Hippocampal formation (tissue), 2 donors: ENCODE data around the gene FHIT.
A peak's percentile ranks its signal among the peaks of the same experiment; 100 is the strongest.

Source experiments
- DNase-seq, 2 donors: peaks; one replicate each; lab custom pipeline; 2025; lab: John Stamatoyannopoulos, UW

FHIT gene

DNA sequence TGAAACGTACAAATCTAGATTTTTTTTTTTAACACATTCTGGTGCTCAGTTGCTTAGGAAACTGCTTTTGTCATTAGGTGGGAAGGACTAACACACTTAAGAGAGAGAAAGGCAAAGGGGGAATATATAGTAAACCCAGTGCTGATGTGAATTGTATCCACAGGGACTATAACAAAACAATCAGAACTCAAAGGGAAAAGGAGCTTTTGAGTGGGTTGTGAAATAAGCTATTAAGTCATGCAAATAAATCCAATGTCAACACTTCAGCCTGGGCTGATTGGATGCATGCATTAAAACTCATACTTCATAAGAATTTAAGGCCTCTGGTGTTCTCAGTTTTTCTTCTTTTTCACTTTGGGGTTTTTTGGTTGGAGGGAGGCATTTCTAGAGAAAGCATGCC, 628.9 kb downstream of the FHIT start:
- DNase-seq, result no peak

DNA sequence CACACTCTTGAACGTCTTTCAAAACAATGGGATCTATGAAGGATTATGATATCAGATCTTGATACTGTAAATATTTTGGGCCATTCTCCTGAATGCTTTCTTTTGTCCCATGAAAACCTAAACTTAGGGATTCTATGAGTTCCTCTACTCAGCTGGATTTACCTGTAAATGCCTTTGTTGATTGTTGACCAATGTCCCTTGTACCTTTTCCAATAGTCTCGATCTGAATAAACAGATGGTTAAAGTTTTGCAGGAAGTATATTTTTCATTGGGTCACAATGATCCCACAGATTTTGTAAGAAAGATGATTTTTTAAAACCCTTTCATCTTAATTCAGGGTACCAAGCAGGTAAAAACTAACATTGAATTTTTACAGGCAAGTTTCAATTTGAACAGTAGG, 634.1 kb downstream of the FHIT start:
- no peak for DNase-seq

DNA sequence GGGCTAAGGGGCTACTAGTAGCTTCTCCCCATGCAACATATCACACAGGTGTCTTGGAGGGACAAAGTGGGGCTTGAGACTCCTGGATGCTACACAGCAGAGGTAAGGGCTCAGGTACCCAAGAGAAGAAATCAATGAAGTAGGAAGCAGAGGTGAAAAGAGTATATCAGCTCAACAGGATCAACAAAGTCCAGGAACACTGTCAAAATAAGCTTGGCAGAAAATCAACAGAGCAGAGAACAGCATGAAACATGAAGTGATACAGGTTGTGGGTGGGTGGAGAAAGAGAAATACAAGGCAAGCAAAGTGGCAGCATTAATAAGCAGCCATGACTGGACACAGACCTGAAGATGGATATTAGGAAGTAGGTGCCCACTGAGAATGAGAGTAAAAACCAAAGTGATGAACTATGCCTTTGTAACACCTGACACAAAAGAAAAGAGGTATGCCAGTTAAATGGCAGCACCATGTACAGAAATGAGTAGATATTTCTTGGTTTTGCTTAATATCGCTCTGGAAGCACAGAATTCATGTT, 637.4 kb downstream of the FHIT start:
- no peak for DNase-seq

DNA sequence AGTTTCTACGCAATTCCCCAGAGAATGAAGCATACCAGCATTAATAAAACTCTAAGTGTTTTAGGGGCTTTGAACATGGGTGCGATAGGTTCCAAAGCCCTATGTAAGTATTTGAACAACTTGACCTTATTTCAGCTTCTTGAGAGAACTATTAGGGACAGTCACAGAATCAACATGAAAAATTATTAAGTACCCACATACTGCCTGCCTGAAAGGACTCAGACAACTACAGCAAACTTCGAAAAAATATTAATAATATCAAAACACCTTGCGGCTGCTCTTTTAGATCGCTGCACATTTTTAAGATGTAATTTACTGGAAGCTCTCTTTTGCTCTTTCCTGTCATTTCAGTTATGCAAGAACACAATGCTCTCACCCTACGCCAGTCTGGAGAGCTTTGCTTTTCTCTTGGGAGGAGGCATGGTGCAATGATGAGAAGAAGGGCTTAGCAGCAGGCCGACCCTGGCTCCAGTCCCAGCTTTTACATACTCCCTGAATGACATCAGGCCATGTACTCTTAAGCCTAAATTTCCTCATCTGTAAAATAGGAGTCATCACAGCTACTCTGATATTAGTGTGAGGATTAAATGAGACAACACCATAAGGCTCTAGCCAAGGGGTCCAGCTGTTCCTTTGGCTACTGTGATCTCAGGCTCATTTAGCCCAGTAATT, 640.7 kb downstream of the FHIT start:
- no peak for DNase-seq

DNA sequence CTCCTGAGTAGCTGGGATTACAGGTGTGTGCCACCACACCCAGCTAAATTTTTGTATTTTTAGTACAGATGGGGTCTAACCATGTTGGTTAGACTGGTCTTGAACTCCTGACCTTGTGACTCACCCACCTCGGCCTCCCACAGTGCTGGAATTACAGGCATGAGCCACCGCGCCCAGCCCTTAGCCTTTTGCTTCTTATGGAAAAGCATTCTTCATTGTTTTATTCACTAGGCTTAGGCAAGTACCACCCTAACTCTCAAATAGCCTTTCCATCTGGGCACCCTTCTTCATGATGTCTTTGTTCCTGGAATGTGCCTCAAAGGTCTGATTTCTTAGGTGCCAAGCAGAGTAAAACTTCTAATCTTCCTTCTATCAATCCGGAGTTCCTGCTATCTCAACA, 641.8 kb downstream of the FHIT start:
- no peak for DNase-seq

DNA sequence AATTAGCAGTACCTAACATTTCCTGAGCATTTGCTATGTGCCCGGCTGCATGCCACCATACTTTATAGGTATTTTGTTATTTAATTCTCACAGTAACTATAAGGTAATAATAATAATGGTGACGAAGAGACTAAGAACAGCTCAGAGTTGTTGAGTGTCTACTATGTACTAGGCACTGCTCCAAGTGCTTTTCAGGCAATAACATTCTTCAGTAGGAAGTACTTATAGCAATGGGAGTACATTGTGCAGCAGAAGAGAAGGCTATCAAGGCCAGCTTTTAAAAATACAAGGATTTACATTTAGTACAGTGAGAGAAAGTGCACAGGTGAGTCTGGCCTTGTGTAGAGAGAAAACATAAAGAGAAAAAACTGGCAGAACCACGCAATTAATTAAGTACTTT, 647.4 kb downstream of the FHIT start:
- DNase-seq, result no peak

DNA sequence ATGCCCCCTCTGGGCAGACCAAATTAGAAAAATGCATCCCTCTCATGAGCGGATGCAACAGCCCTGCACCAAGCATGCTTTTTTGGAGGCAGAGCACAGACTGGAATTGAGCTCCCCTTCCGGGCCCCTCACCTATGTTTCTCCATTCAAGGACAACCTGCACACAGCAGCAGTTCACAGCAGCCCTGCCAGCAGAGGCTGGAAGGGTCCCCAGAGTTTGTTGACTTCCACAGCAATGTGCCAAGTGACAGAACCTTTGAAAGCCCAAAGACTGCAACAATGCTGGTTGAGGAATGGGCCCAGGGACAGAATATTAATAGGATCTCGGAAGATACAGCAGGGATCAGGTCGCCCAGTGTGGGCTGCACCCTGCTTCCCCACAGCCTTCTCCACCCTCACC, 650.4 kb downstream of the FHIT start:
- no peak for DNase-seq

GRCh38 chr3:60599586-60599985, 651.7 kb downstream of the FHIT start:
- no peak for DNase-seq

DNA sequence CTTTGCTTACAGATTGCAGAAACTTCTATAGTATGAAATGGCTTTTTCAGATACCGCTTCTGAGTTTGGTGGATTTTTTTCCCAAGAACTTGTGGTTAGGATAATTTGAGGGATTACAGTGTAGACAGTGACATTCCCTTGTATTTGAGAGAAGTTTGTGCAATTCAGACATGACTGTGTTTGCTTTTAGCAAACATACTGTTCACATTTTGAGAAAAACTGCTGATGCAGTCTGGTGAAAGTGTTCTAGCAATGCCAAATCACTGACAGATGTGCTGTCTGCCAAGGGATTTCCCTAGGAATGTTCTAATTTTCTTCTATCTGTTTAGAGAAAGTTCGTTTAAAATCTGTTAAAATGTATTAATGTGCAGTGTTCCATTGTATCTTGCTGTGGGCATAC, 652.6 kb downstream of the FHIT start:
- DNase-seq, result no peak

GRCh38 chr3:60594025-60594424, 657.2 kb downstream of the FHIT start:
- peak in 1 of 2 donors; percentile 9 for DNase-seq

DNA sequence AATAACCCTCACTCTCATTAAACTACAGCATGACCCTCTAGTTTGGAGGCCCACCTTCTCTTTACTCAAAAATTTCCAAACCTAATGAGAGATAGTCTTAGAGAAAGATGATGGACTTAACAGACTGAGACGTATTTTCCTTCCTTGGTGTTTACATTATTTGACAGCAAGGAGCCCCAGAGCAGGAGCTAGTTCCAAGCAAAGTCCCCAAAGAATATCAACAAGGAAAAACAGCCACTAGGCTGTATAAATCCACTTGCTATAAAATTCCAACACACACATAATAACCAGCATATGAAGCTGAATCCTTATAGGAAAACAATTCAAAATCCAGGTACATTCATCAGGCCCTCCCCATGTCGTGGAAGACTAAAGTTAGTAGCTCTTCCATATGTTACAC, 660.0 kb downstream of the FHIT start:
- no peak for DNase-seq

GRCh38 chr3:60588806-60589205, 662.4 kb downstream of the FHIT start:
- no peak for DNase-seq

DNA sequence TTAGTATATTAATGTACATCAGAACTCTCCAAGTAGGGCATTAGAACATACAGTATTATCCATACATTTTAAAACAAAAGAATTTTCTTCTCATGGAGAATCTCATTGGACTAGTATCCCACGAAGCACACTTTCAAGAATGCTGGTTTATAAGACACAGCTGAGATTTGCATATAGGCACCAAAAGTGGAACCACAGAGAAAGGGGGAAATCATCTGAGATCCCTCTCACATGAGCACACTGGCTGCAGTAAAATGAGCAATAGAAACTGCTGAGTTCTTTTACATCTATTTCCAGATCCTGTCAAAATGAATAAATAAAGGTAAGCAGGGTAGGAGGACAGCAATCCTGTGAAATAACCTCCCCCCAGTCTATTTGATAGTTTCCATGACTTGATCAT, 665.3 kb downstream of the FHIT start:
- DNase-seq, result no peak

DNA sequence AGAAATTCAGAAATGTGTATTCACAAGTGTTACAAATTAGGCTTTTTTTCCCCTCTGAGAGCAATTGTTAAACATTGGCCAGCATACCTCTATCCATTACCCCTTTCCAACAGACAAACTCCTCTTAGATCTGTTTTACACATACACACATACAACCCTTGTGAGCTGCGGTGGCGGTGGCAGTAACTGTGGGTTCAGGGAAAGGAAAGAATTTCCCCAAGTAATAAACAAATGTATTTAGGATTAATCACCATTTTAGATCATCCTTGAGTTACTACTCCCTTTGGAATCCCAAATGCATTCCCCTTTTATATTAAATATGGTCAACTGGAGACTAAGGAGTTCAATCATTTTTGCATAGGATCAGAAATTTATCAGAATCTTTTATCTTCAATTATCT, 667.0 kb downstream of the FHIT start:
- DNase-seq, result no peak

DNA sequence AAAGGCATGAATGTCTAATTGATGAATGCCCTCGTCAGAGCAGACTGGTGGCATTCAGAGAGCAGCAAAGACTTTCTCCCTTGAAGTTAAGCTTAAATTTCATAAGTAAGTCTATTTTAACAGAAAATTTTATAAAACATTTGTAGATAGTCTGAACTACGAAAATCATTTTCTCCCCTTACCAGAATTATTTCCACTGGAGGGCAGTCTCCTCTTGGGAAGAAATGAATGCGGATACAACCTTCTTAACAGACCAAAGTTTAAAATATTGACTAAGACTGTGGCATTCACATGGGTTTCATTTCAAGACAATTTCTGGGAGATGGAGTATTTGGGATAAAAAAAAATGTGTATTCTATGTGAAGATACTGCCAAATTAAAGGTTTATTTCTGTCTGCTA, 669.0 kb downstream of the FHIT start:
- peak in 1 of 2 donors; percentile 5 for DNase-seq

GRCh38 chr3:60580809-60581208, 670.4 kb downstream of the FHIT start:
- DNase-seq, result no peak

GRCh38 chr3:60579734-60580133, 671.5 kb downstream of the FHIT start:
- DNase-seq, result no peak

GRCh38 chr3:60578936-60579335, 672.3 kb downstream of the FHIT start:
- no peak for DNase-seq

- DNase-seq, result no peak
Measured at GRCh38 chr3:60577601-60578000, 673.7 kb downstream of the FHIT start.

DNA sequence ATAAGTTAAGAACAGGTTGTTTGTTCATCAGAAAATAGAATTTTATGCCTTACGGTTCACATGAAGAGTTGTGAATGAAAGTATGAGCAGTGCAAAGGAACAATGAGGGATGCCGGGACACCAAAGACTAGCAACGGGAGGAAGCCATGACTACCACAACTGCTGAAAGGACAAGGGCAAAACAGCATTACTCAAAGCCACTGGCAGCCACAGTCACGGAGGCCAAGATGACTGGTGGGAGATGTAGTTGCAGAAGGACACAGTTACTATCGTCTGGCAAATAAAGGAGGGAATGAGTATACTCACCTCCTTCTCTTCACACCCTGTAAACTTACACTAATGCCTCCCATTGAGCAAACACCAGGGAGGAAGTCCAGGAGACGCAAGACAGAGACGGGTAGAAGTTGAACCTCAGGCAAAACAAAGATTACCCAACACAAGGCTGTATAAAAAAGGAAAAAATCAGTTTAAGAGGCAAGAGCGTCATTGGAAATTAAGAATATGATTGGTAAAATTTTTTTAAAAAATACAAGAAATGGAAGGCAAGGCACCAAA, 675.5 kb downstream of the FHIT start:
- no peak for DNase-seq

- no peak for DNase-seq
Measured at GRCh38 chr3:60574046-60574769, 677.0 kb downstream of the FHIT start.

GRCh38 chr3:60573494-60573893, 677.8 kb downstream of the FHIT start:
- DNase-seq, result no peak

DNA sequence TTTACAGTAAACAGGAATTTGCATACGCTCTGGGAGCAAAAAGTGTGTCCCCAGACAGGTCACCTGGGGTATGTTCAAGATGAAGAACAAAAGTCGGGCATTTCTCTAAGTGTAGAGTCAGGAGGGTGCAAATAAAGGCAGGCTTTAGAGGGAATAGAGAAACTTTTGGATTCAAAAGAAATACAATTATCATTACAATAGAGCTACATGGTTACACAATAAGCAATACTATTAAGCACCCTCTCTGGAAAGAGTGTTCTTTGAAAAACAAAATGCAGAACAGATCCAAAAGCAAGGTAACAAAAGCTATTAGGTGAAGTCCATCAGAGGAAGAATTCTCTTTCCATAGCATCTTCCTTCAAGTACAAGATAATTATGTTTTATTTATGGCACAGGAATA, 679.7 kb downstream of the FHIT start:
- no peak for DNase-seq
